Activated CD8-positive, alpha-beta T cell treated with anti-CD3 and anti-CD28 coated beads for 36 hours (primary cell): Measurements from ENCODE around the gene TMEM109. TPM values are rescaled to one million over a fixed set of nuclear protein-coding genes. Genes with fewer than 3 reads are reported as not detected.

Source experiments
- ATAC-seq: fragments of 200-7000 bp; cut with Tn5 transposase; one replicate; pipeline ENCODE4 v1.10.0; 2021; ENCODE audit warnings: mild to moderate bottlenecking, moderate library complexity
- CTCF ChIA-PET: fragments of 350-600 bp; sonication (Branson Sonifier 250); formaldehyde crosslinking; loops from one replicate; lab custom pipeline; 2021; ENCODE audit warnings: antibody characterized with exemption; lab: Charles Lee
- POLR2A ChIA-PET: fragments of 350-600 bp; sonication (Branson Sonifier 250); formaldehyde crosslinking; loops from one replicate; lab custom pipeline; 2021; ENCODE audit warnings: antibody characterized with exemption; lab: Charles Lee
- DNase-seq: peaks from one replicate; pipeline ENCODE4 v3.0.0-alpha.2; 2020
- H3K27ac Mint-ChIP-seq: one replicate; pipeline ENCODE4 v1.8.0; 2021; ENCODE audit warnings: mild to moderate bottlenecking, mixed read lengths
- H3K27me3 Mint-ChIP-seq: one replicate; pipeline ENCODE4 v1.8.0; 2021; ENCODE audit warnings: mixed read lengths
- H3K36me3 Mint-ChIP-seq: one replicate; pipeline ENCODE4 v1.8.0; 2021; ENCODE audit warnings: low read depth, mixed read lengths
- H3K4me1 Mint-ChIP-seq: one replicate; pipeline ENCODE4 v1.8.0; 2021; ENCODE audit warnings: low read depth, mixed read lengths
- H3K4me3 Mint-ChIP-seq: one replicate; pipeline ENCODE4 v1.8.0; 2021; ENCODE audit warnings: mild to moderate bottlenecking, moderate library complexity, mixed read lengths
- H3K9me3 Mint-ChIP-seq: one replicate; pipeline ENCODE4 v1.8.0; 2021; ENCODE audit warnings: mixed read lengths
- CTCF ChIP-seq: fragments of 200-600 bp; IDR thresholded peaks from one replicate; pipeline ENCODE4 v1.8.0; 2022; ENCODE audit warnings: antibody characterized with exemption, mild to moderate bottlenecking
- intact Hi-C: fragments of 100-400 bp; cut with micrococcal nuclease; formaldehyde crosslinking; loops from one replicate; pipeline ENCODE4 v1.10.0; 2022
- total RNA-seq, 2 experiments: library from RNA; stranded (reverse); gene quantifications; one replicate each; pipeline ENCODE4 v1.2.3, GENCODE V29; 2021

The TMEM109 gene
- total RNA-seq, 2 experiments from 2014 or later: 93.2 to 101 TPM

- Mint-ChIP-seq H3K4me3 (no peak overlapping the region), H3K9me3 (no peaks in the 10 kb centered on the region), H3K36me3 (peaks cover 50% of the 10 kb centered on the region), H3K27me3 (no peaks in the 10 kb centered on the region), H3K4me1 (peaks cover 32% of the 10 kb centered on the region), H3K27ac (no peak overlapping the region)
- intact Hi-C loops: no loop called here
- TF ChIP-seq CTCF: no peak
- no peak for DNase-seq
- ChIA-PET CTCF (interaction anchor here (1.9 to 9.9 kb wide), 4 partner anchors 11 to 76 kb away, joined by 5 to 88 read pairs (median 60); partner anchors contain the start of gene TMEM109), POLR2A (interaction anchor here (1.2 to 4.4 kb wide), 4 partner anchors 10 to 60 kb away, joined by 3 to 38 read pairs (median 14); partner anchors contain the start of genes CCDC86 and TMEM109)
- no peak for ATAC-seq
These were observed 11.3 kb upstream of the TMEM109 start for GRCh38 chr11:60902625-60903024.

- Mint-ChIP-seq H3K36me3 (peaks cover 31% of the 10 kb centered on the region), H3K9me3 (no peaks in the 10 kb centered on the region), H3K4me3 (peak overlapping the region; percentile 89), H3K27me3 (no peaks in the 10 kb centered on the region), H3K27ac (peak overlapping the region; percentile 95), H3K4me1 (peaks cover 38% of the 10 kb centered on the region)
- POLR2A ChIA-PET: interaction anchor here (1.0 to 4.4 kb wide), 18 partner anchors 8 to 525 kb away, joined by 3 to 38 read pairs (median 6); partner anchors contain the start of genes CCDC86, CD6, CPSF7 and SDHAF2
- intact Hi-C loops: no loop called here
- CTCF ChIA-PET: interaction anchor here (0.7 to 9.9 kb wide), 10 partner anchors 8 to 488 kb away, joined by 3 to 88 read pairs (median 6); partner anchors contain the start of genes TMEM109 and VWCE
- no peak for DNase-seq
- no peak for TF ChIP-seq CTCF
- no peak for ATAC-seq
These were observed 8.9 kb upstream of the TMEM109 start for GRCh38 chr11:60905047-60905446.

- H3K4me1 Mint-ChIP-seq: peaks cover 43% of the 10 kb centered on the region
- H3K4me3 Mint-ChIP-seq: peak overlapping the region; percentile 89
- CTCF ChIA-PET: interaction anchor here (0.7 to 9.9 kb wide), 11 partner anchors 8 to 487 kb away, joined by 3 to 88 read pairs (median 6); partner anchors contain the start of genes TMEM109 and VWCE
- peaks cover 28% of the 10 kb centered on the region for H3K36me3 Mint-ChIP-seq
- no peak for TF ChIP-seq CTCF
- intact Hi-C loops: no loop called here
- POLR2A ChIA-PET: interaction anchor here (0.6 to 4.4 kb wide), 19 partner anchors 8 to 524 kb away, joined by 3 to 38 read pairs (median 4); partner anchors contain the start of genes CCDC86, CD6, CPSF7 and SDHAF2
- no peaks in the 10 kb centered on the region for H3K9me3 Mint-ChIP-seq
- DNase-seq: peak; percentile 33
- H3K27ac Mint-ChIP-seq: peak overlapping the region; percentile 95
- H3K27me3 Mint-ChIP-seq: no peaks in the 10 kb centered on the region
- no peak for ATAC-seq
These were observed 8.3 kb upstream of the TMEM109 start for GRCh38 chr11:60905551-60906113.

GRCh38 chr11:60906132-60906972 is 7.6 kb upstream of the TMEM109 start, which contains the start of gene PRPF19:
Gene PRPF19, minus strand, starts transcription at chr11:60906585. Its CDS starts 203 bp downstream, at chr11:60906382.
- DNase-seq (peak; percentile 99), ATAC-seq (peak; percentile 97)
- H3K4me1 Mint-ChIP-seq: peaks cover 50% of the 10 kb centered on the region
- H3K27ac Mint-ChIP-seq: peak within 1 kb of the TSS; percentile 95
- H3K9me3 Mint-ChIP-seq: no peaks in the 10 kb centered on the region
- ChIA-PET CTCF (interaction anchor here (1.0 to 9.9 kb wide), 7 partner anchors 8 to 389 kb away, joined by 3 to 88 read pairs (median 6); partner anchors contain the start of genes TMEM109 and VWCE), POLR2A (interaction anchor here (0.6 to 4.4 kb wide), 17 partner anchors 9 to 523 kb away, joined by 3 to 38 read pairs (median 4); partner anchors contain the start of genes CCDC86, CD6, CPSF7 and SDHAF2)
- H3K36me3 Mint-ChIP-seq: peaks cover 28% of the 10 kb centered on the region
- intact Hi-C loops: no loop called here
- TF ChIP-seq CTCF: no peak
- H3K4me3 Mint-ChIP-seq: peak within 1 kb of the TSS; percentile 89
- no peaks in the 10 kb centered on the region for H3K27me3 Mint-ChIP-seq
